ENCODE results near the gene ULK3.
A peak's percentile ranks its signal among the peaks of the same experiment; 100 is the strongest.

The ULK3 gene

DNA sequence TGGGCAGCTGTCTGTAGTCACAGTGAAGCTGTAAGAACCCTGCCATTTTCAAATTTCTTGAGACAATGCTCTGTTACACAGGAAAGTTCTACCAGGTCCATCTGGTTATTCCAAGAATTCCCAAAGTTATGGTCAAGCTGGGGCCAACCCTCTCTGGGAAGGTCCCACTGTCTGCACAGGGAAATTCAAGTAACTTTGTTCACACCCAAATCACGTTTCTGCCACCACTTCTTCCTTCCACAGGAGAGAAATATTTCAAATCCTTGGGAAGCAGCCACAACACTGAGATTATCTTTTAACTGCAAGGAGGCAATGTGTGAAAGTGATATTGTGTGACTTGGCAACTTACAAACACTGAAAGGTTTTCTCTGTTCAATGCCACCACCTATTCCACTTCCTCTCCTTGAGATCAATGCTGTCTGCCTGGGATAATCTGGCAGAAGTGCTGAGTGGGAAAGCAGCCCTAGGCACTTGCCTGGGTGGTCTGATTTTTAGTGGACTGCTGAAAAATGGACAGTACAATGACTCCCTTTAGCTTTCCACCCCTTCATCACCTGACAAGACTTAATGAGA is 24.6 kb upstream of the ULK3 start:
- DNase-seq = no peak

DNA sequence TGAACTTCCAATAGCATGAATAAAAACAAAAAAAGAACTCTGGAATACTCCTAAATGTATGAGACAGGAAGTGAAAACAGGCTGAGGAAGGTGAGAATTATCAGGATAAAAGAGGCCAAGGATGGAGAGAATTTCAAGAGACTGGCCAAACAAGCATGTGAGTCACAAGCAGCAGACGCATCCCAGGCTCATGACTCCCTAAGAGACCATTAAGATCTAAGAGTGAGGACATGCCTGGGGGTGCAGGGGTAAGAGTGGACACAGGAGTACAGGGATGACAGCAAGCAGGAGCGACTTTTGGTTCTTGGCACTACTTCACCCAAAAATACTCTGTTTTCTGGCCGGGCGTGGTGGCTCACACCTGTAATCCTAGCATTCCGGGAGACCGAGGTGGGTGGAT is 23.1 kb upstream of the ULK3 start:
- no peak for DNase-seq

DNA sequence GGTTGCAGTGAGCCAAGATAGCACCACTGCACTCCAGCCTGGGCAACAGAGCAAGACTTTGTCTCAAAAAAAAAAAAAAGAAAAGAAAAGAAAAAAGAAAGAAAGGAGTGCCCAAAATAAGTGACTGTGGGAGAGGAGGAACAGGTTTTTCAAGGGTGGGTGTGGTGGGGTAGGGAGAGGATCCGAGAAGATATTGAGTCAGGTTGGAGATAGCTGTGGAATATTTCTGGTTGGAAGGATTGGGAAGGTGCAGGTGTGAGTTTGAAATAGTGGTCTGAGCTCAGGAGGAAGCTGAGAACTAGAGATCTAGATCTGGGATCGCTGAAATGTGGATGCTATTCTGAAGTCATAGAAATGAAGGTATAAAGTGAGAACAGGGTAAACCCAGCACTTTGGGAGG is 22.4 kb upstream of the ULK3 start:
- no peak for DNase-seq

GRCh38 chr15:74864296-74864695 is 21.3 kb upstream of the ULK3 start:
- DNase-seq = no peak

DNA sequence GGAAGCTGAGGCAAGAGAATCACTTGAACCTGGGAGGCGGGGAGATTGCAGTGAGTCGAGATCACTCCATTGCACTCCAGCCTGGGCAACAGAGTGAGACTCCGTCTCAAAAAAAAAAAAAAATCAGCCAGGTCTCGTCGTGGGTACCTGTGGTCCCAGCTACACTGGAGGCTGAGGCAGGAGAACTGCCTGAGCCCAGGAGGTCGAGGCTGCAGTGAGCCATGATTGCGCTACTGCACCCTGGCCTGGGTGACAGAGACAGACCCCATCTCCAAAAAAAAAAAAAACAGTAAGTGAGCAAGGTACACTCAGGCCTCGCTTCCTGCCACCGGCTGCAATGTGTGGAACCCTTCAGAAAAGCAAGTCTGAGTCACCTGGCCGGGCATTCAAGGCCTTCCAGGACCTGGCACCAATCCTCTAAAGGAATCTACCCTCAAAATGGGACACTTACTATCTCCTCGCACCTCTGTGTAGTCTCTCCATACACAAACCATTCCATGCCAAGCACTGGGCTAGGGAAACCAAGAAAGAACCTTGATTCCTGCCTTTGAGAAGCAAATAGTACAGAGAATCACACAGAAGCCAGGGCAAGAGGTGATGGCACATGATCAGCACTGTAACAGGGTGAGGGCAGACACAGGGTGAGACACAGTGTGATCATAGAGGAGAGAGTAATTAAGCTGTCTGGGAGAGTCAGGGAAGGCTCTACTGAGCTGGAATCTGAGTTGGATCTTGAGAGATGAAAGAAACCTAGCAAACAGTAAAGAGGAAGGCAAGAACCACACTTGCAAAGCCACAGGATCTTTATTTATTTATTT is 20.5 kb upstream of the ULK3 start:
- no peak for DNase-seq

- no peak for DNase-seq
Observed at GRCh38 chr15:74858369-74858740, 15.4 kb upstream of the ULK3 start.

DNA sequence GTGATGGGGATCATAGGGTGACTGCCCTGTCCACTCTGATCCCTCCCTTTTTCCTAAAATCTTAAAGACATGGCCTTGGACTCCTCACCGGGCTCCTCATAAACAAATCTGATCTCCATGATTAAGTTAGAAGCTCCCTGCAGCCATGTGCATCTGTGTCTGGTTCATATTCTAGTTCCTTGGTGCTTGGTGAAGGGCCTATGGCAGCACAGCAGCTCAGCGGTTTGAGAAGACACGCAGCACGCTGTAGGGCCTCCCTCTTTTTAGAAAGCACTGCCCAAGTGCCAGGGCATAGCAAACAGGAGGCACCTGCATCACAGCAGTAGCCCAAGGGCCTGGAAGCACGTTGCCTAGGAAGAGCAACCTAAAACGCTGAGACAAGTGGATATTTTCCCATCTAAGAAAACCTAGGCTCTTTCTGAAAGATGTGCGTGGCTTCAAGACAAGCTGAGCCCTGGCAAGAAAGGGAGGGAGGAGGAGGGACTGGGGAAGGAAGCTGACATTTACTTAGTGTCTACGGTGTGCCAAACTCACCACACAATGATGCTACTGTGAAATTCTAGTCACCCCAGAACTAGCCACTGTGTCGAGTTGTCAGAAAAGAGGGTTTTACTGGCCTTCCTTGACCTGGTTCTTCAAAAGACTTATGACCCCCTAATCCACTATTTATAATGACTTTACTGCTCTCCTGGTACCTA is 14.9 kb upstream of the ULK3 start:
- no peak for DNase-seq

GRCh38 chr15:74857082-74857655 is 14.2 kb upstream of the ULK3 start:
- DNase-seq = no peak

GRCh38 chr15:74856537-74856936 is 13.6 kb upstream of the ULK3 start:
- DNase-seq = no peak

- DNase-seq = no peak
Observed at GRCh38 chr15:74855857-74856256, 12.9 kb upstream of the ULK3 start.

DNA sequence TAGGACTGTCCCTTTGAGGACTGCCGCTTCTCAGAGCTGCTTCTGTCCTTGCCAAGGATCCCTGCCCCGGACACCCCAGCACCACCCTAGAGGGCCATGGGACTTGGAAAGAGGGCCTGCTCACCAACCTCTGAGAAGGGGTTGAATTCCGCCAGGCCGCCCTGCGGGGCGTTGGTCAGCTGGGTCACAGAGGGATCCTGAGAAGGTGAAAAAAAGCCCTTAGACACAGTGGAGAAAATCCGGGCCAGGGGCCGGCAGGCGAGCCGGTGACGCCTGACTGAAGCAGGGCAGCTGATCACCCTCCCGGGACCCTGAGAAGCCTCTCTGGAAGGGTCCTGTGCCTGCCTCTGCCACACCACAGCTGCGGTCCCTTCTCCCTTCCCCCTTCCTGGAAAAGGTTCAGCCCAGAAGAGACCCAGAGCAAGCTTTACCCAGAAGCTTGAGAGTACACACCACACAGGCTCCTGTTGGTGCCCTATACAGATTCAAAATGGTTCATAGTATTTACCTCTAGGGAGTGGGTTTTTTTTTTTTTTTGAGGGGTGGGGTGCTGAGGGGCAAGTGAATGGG is 11.6 kb upstream of the ULK3 start:
- no peak for DNase-seq

- DNase-seq = no peak
Observed at GRCh38 chr15:74851960-74852359, 9.0 kb upstream of the ULK3 start.

GRCh38 chr15:74850393-74850792 is 7.4 kb upstream of the ULK3 start:
- no peak for DNase-seq

DNA sequence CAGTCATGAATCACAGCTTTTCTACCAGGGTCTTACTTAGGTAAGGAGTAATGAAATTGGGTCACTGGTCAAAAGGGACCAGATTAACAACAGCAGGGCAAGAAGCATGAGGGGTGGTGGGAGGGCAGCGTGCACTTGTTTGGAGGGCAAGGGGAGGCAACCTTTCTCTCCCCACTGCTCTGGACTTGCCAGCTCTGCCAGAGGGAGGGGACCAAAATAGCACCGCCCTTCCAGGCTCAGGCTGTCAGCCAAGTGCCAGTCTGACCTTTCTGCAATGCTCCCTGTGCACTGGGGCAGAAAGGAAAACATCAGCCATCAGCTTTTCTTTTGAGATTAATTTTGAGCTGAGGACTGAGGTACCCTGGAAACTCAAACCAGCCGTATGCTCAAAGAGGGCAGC is 4.5 kb upstream of the ULK3 start:
- no peak for DNase-seq

GRCh38 chr15:74845581-74845980 is 2.6 kb upstream of the ULK3 start:
- DNase-seq = no peak

DNA sequence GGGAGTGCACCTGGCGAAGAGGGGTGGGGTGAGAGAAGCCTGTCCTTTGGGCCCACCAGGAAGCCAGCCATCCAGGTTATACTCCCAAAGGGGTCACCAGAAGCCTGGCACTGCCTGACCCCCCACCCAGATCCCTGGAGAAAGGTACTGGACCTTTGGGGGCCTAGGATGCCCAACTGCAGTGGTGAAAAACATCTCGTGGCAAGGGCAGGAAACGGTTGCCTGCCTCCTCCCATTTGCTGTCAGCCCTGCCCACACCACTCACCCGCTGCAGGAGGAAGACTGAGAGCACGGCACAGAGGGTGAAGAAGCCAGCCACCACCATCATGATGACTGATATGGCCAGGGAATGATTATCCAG is 2.2 kb upstream of the ULK3 start:
- peak; percentile 39 for DNase-seq

- DNase-seq = no peak
Observed at GRCh38 chr15:74844319-74845207, 1.6 kb upstream of the ULK3 start.

GRCh38 chr15:74843891-74844299 is 939 bp upstream of the ULK3 start:
- no peak for DNase-seq

- DNase-seq = no peak
Observed at GRCh38 chr15:74843445-74843828, 481 bp upstream of the ULK3 start.

- no peak for DNase-seq
Observed at GRCh38 chr15:74841891-74842373, 1.0 kb downstream of the ULK3 start.

GRCh38 chr15:74840851-74841775 is 1.8 kb downstream of the ULK3 start:
- no peak for DNase-seq

All from activated CD4-positive, alpha-beta T cell treated with anti-CD3 and anti-CD28 coated beads for 1 hour (primary cell).